CD14-positive monocyte (primary cell): Measurements from ENCODE around the gene RBPJL. TPM values are rescaled to one million over a fixed set of nuclear protein-coding genes. Genes with fewer than 3 reads are reported as not detected.
A peak's percentile ranks its signal among the peaks of the same experiment; 100 is the strongest.

Experiments
- DNase-seq, 3 donors: peaks; one replicate each; pipeline ENCODE4 v3.0.0-alpha.2; 2011 to 2022
- H2AFZ ChIP-seq: 2 replicates; pipeline ENCODE4 v1.6.0; 2012; ENCODE audit warnings: mild to moderate bottlenecking, low read depth, low read length, inconsistent platforms; ENCODE audit not compliant: insufficient read depth, poor library complexity, severe bottlenecking
- H3K27ac ChIP-seq, 2 donors: 1 replicate in 1 of 2; 2 replicates in 1 of 2; pipeline ENCODE4 v1.5.1; 2012 to 2013; ENCODE audit warnings: low read length in 2 of 2, control low read depth in 1 of 2, inconsistent platforms in 1 of 2, low read depth in 1 of 2, mild to moderate bottlenecking in 1 of 2
- H3K27me3 ChIP-seq, 2 donors: one replicate each; pipeline versions ENCODE4 v1.6.0 to v1.6.1; 2011 to 2013; ENCODE audit warnings: low read length in 2 of 2; ENCODE audit not compliant: control insufficient read depth in 2 of 2, insufficient read depth in 2 of 2
- H3K36me3 ChIP-seq, 2 donors: replicated peaks in 1 of 2; 1 replicate in 1 of 2; 2 replicates in 1 of 2; pipeline versions ENCODE4 v1.5.1 to v1.6.1; 2012 to 2013; ENCODE audit warnings: low read length in 2 of 2, control low read depth in 1 of 2, inconsistent platforms in 1 of 2, mild to moderate bottlenecking in 1 of 2; ENCODE audit not compliant: insufficient read depth in 2 of 2, control insufficient read depth in 1 of 2
- H3K4me1 ChIP-seq, 2 donors: 1 replicate in 1 of 2; 2 replicates in 1 of 2; pipeline versions ENCODE4 v1.5.1 to v1.6.1; 2012 to 2013; ENCODE audit warnings: low read length in 2 of 2, control low read depth in 1 of 2, inconsistent platforms in 1 of 2, mild to moderate bottlenecking in 1 of 2, moderate library complexity in 1 of 2; ENCODE audit not compliant: insufficient read depth in 2 of 2, control insufficient read depth in 1 of 2
- H3K4me2 ChIP-seq: replicated peaks from 2 replicates; pipeline ENCODE3; 2012; ENCODE audit warnings: low read length, moderate library complexity, mild to moderate bottlenecking; ENCODE audit not compliant: poor library complexity, severe bottlenecking; ENCODE audit errors: extremely low read depth
- H3K4me3 ChIP-seq, 3 experiments: fragments of 200-600 bp in 1 of 3; sonication (generic) in 1 of 3; replicated peaks in 1 of 3; 1 replicate in 2 of 3; 2 replicates in 1 of 3; pipeline ENCODE4 v1.5.1; 2011 to 2013; ENCODE audit warnings: low read length in 3 of 3, mild to moderate bottlenecking in 3 of 3, control low read depth in 2 of 3, low read depth in 2 of 3, inconsistent platforms in 1 of 3, moderate library complexity in 1 of 3
- H3K79me2 ChIP-seq: 2 replicates; pipeline ENCODE4 v1.6.0; 2012; ENCODE audit warnings: mild to moderate bottlenecking, control low read depth, inconsistent platforms, low read length, moderate library complexity; ENCODE audit not compliant: insufficient read depth
- H3K9ac ChIP-seq: 2 replicates; pipeline ENCODE4 v1.6.0; 2017; ENCODE audit warnings: low read length, mild to moderate bottlenecking; ENCODE audit not compliant: insufficient read depth, poor library complexity, severe bottlenecking
- H3K9me3 ChIP-seq, 2 donors: replicated peaks in 1 of 2; 1 replicate in 1 of 2; 2 replicates in 1 of 2; pipeline versions ENCODE4 v1.5.1 to v1.6.1; 2012 to 2013; ENCODE audit warnings: low read length in 2 of 2, control low read depth in 1 of 2; ENCODE audit not compliant: control insufficient read depth in 1 of 2, insufficient read depth in 1 of 2
- H4K20me1 ChIP-seq: 2 replicates; pipeline ENCODE4 v1.6.0; 2012; ENCODE audit warnings: mild to moderate bottlenecking, low read length, control low read depth, moderate library complexity; ENCODE audit not compliant: insufficient read depth
- H3K27ac Mint-ChIP-seq, 7 donors: one replicate each; pipeline ENCODE4 v1.8.0; 2020; ENCODE audit warnings: mild to moderate bottlenecking in 7 of 7, mixed read lengths in 7 of 7, moderate library complexity in 6 of 7, inconsistent platforms in 2 of 7
- H3K27me3 Mint-ChIP-seq, 3 donors: one replicate each; pipeline ENCODE4 v1.8.0; 2021 to 2022; ENCODE audit warnings: low read depth in 3 of 3, mild to moderate bottlenecking in 3 of 3, mixed read lengths in 3 of 3, moderate library complexity in 3 of 3, inconsistent platforms in 1 of 3
- H3K36me3 Mint-ChIP-seq, 2 donors: one replicate each; pipeline ENCODE4 v1.8.0; 2020; ENCODE audit warnings: mixed read lengths in 2 of 2, inconsistent platforms in 1 of 2, mild to moderate bottlenecking in 1 of 2
- H3K4me1 Mint-ChIP-seq: one replicate; pipeline ENCODE4 v1.8.0; 2020; ENCODE audit warnings: mild to moderate bottlenecking, mixed read lengths
- H3K4me3 Mint-ChIP-seq, 2 donors: one replicate each; pipeline ENCODE4 v1.8.0; 2020; ENCODE audit warnings: mild to moderate bottlenecking in 2 of 2, mixed read lengths in 2 of 2, moderate library complexity in 1 of 2
- H3K9me3 Mint-ChIP-seq, 7 donors: one replicate each; pipeline ENCODE4 v1.8.0; 2020 to 2022; ENCODE audit warnings: mixed read lengths in 7 of 7, mild to moderate bottlenecking in 6 of 7, moderate library complexity in 6 of 7, inconsistent platforms in 2 of 7
- CTCF ChIP-seq: fragments of 200-600 bp; IDR thresholded peaks from one replicate; pipeline ENCODE4 v1.8.0; 2022; ENCODE audit warnings: antibody characterized with exemption, mild to moderate bottlenecking
- WGBS: methylation state at CpG from one replicate; pipeline ENCODE4 v1.1.5; 2013; ENCODE audit warnings: missing lambda C conversion rate; ENCODE audit not compliant: insufficient coverage; 5-methylcytosine and 5-hydroxymethylcytosine counted together
- intact Hi-C, 2 donors: fragments of 100-400 bp; cut with micrococcal nuclease; formaldehyde crosslinking; loops; one replicate each; pipeline versions ENCODE4 v1.15.0 to v1.15.1; 2023
- polyA plus RNA-seq, 3 donors: library from polyadenylated mRNA; depleted of rRNA in 1 of 3; unstranded in 2 of 3; stranded (reverse) in 1 of 3; fragments of 300-500 nt in 2 of 3; fragments of >200 nt in 1 of 3; fragmentation: Illumina TruSeq in 2 of 3; gene quantifications; 1 replicate in 2 of 3; 2 replicates in 1 of 3; pipeline ENCODE4 v1.2.3, GENCODE V29; 2012 to 2021

RBPJL gene
- polyA plus RNA-seq, 3 donors = not detected

DNA sequence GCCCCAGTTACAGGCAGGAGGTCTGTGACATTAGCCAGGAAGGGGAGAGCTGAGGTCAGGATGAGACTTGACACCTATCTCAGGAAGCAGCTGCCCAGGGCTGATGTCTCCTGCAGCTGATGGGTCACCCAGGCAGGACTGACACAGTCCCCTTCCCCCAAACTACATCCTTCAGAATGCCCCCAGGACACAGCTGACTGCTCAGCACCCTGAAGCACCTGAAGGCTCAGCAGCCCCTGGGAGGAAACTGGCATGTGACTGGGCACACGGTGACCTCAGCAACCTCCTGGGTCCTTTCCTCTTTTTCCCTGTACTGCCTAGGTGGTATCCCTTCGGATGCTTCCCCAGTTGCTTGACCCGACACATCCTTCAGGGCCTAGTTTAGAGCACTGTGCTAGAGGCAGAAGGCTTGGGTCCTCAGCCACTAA lies 39.7 kb downstream of the RBPJL start:
- peaks cover 29 to 51% of the 10 kb centered on the region in 2 donors for H3K4me1 ChIP-seq
- no peaks in the 10 kb centered on the region for H3K9me3 ChIP-seq
- peaks cover 8% of the 10 kb centered on the region for H3K79me2 ChIP-seq
- TF ChIP-seq CTCF = no peak
- H3K9ac ChIP-seq = no peak overlapping the region
- no peak overlapping the region for H3K4me3 ChIP-seq
- H2AFZ ChIP-seq = no peak overlapping the region
- intact Hi-C loops = no loop called here
- H3K36me3 ChIP-seq = no peaks in the 10 kb centered on the region
- Mint-ChIP-seq H3K36me3 (peaks cover 0 to 12% of the 10 kb centered on the region in 2 donors), H3K27ac (peak overlapping the region in 2 of 7 donors; percentile 15 to 21), H3K4me3 (peak overlapping the region in 1 of 2 donors; percentile 46), H3K27me3 (peaks cover 10 to 26% (median 18%) of the 10 kb centered on the region in 3 donors), H3K9me3 (peaks cover 0 to 3% (median 0%) of the 10 kb centered on the region in 7 donors), H3K4me1 (peaks cover 50% of the 10 kb centered on the region)
- H4K20me1 ChIP-seq = no peaks in the 10 kb centered on the region
- WGBS = 44% methylated on average over 2 of the region's 3 CpGs
- no peak overlapping the region for H3K27ac ChIP-seq
- H3K4me2 ChIP-seq = no peak overlapping the region
- peak in 1 of 3 donors; percentile 35 for DNase-seq
- H3K27me3 ChIP-seq = peaks cover 0 to 9% of the 10 kb centered on the region in 2 donors

DNA sequence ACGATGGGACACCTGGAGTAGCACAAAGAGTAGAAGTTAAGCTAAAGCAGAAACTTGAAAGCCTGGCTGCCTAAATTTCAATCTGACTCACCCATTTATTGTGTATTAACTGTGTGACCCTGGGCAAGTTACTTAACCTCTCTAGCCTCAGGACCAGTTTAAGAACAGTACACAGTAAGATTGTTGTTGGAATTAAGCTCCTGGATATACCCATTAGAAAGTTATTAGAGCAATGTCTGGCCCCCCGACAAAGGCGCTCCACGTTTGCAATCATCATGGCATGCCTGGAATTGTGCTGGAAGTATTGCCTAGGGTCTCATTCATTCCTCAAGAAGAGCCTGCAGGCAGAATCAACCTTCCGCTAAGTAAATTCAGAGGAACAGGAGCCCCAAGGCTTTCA lies 40.2 kb downstream of the RBPJL start:
- Mint-ChIP-seq H3K27me3 (peaks cover 10 to 26% (median 18%) of the 10 kb centered on the region in 3 donors), H3K4me1 (peaks cover 50% of the 10 kb centered on the region), H3K9me3 (peaks cover 0 to 3% (median 0%) of the 10 kb centered on the region in 7 donors), H3K36me3 (peaks cover 0 to 12% of the 10 kb centered on the region in 2 donors), H3K4me3 (peak overlapping the region; percentile 85 to 88), H3K27ac (peak overlapping the region in 1 of 7 donors; percentile 22)
- Histone ChIP-seq H3K4me1 (peaks cover 29 to 51% of the 10 kb centered on the region in 2 donors), H3K4me2 (peak overlapping the region; percentile 90), H4K20me1 (no peaks in the 10 kb centered on the region), H3K4me3 (peak overlapping the region in 1 of 3 experiments; percentile 76), H3K27ac (no peak overlapping the region), H3K27me3 (peaks cover 0 to 9% of the 10 kb centered on the region in 2 donors), H3K9ac (no peak overlapping the region), H3K9me3 (no peaks in the 10 kb centered on the region), H2AFZ (no peak overlapping the region), H3K79me2 (peaks cover 8% of the 10 kb centered on the region), H3K36me3 (no peaks in the 10 kb centered on the region)
- 100% methylated on average over 2 of the region's 5 CpGs for WGBS
- DNase-seq = no peak
- intact Hi-C loops = no loop called here
- TF ChIP-seq CTCF = no peak
